Measurements from ENCODE around the gene CYBC1.
"Not testable (repeated sequence)": the region's sequence is repeated elsewhere in the genome, so short reads cannot be mapped to it uniquely, and the experiment has no call there.

Gene CYBC1

GRCh38 chr17:82465023-82465603, 14.6 kb upstream of the CYBC1 start:
- DNase-seq, result no peak
- no peaks in the 10 kb centered on the region for H3K27me3 ChIP-seq
- no peak for TF ChIP-seq CTCF (IDR thresholded peaks at IDR 0.05; ENCODE audit: low read depth, low read length)
- peaks cover 57% of the 10 kb centered on the region for H3K36me3 ChIP-seq
- H3K4me3 ChIP-seq (ENCODE audit: low read depth, low read length), result no peak overlapping the region
- H3K4me1 ChIP-seq, result no peaks in the 10 kb centered on the region
- no peaks in the 10 kb centered on the region for H3K9me3 ChIP-seq

- no peaks in the 10 kb centered on the region for H3K27me3 ChIP-seq
- no peaks in the 10 kb centered on the region for H3K4me1 ChIP-seq
- no peak for TF ChIP-seq CTCF (IDR thresholded peaks at IDR 0.05; ENCODE audit: low read depth, low read length)
- H3K4me3 ChIP-seq (ENCODE audit: low read depth, low read length), result no peak overlapping the region
- H3K9me3 ChIP-seq, result no peaks in the 10 kb centered on the region
- H3K36me3 ChIP-seq, result peaks cover 54% of the 10 kb centered on the region
- DNase-seq, result no peak
These were observed 14.0 kb upstream of the CYBC1 start for GRCh38 chr17:82464567-82464929.

GRCh38 chr17:82463925-82464566, 13.5 kb upstream of the CYBC1 start:
- peaks cover 49% of the 10 kb centered on the region for H3K36me3 ChIP-seq
- no peaks in the 10 kb centered on the region for H3K27me3 ChIP-seq
- H3K4me3 ChIP-seq (ENCODE audit: low read depth, low read length), result no peak overlapping the region
- no peak for DNase-seq
- H3K4me1 ChIP-seq, result no peaks in the 10 kb centered on the region
- no peaks in the 10 kb centered on the region for H3K9me3 ChIP-seq
- no peak for TF ChIP-seq CTCF (IDR thresholded peaks at IDR 0.05; ENCODE audit: low read depth, low read length)

- Histone ChIP-seq H3K36me3 (peaks cover 44% of the 10 kb centered on the region), H3K9me3 (no peaks in the 10 kb centered on the region), H3K4me1 (no peaks in the 10 kb centered on the region), H3K4me3 (ENCODE audit: low read depth, low read length) (no peak overlapping the region), H3K27me3 (no peaks in the 10 kb centered on the region)
- TF ChIP-seq CTCF (IDR thresholded peaks at IDR 0.05; ENCODE audit: low read depth, low read length), result no peak
- DNase-seq, result no peak
These were observed 12.8 kb upstream of the CYBC1 start for GRCh38 chr17:82463391-82463790.

- H3K4me1 ChIP-seq, result peaks cover 3% of the 10 kb centered on the region; the same call in 1 of the 2 replicates
- no peak for DNase-seq
- peaks cover 41% of the 10 kb centered on the region for H3K36me3 ChIP-seq
These were observed 11.4 kb upstream of the CYBC1 start for GRCh38 chr17:82461827-82462524.

GRCh38 chr17:82459936-82460335, 9.4 kb upstream of the CYBC1 start:
- peaks cover 33% of the 10 kb centered on the region for H3K36me3 ChIP-seq
- not testable (repeated sequence) for H3K4me1 ChIP-seq; H3K9me3 ChIP-seq; H3K27me3 ChIP-seq; H3K4me3 ChIP-seq (ENCODE audit: low read depth, low read length); DNase-seq

More at GRCh38 chr17:82461827-82462524, 11.4 kb upstream of the CYBC1 start:
- TF ChIP-seq CTCF (IDR thresholded peaks at IDR 0.05; ENCODE audit: low read depth, low read length), result no peak
- no peaks in the 10 kb centered on the region for H3K27me3 ChIP-seq
- H3K4me3 ChIP-seq (ENCODE audit: low read depth, low read length), result no peak overlapping the region
- H3K9me3 ChIP-seq, result no peaks in the 10 kb centered on the region
